LNCAP (cell line): ENCODE measurements around the gene DENND1C.

ENCODE experiments used
- CTCF ChIP-seq: fragments of 450-650 bp; IDR thresholded peaks from 2 replicates; pipeline ENCODE4 v1.5.1; 2017; ENCODE audit warnings: mild to moderate bottlenecking

Gene DENND1C

GRCh38 chr19:6440905-6441304 is 40.7 kb downstream of the DENND1C start:
- TF ChIP-seq CTCF = no peak

DNA sequence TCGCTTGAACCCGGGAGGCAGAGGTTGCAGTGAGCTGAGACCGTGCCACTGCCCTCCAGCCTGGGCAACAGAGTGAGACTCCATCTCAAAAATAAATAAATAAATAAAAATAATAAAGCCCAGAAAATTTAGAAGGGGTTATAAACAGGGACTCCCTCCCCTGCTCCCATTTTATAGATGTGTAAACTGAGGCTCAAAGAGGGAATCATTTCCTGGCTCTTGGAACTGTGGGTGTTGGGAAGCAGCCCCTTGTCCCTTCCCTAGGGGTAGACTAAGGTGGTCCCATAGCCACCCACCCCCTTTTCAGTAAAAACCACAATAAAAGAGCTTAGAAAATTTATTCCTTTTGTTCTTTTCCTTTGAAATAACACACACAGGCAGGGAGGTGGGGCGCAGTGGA is 41.8 kb downstream of the DENND1C start:
- no peak for TF ChIP-seq CTCF

DNA sequence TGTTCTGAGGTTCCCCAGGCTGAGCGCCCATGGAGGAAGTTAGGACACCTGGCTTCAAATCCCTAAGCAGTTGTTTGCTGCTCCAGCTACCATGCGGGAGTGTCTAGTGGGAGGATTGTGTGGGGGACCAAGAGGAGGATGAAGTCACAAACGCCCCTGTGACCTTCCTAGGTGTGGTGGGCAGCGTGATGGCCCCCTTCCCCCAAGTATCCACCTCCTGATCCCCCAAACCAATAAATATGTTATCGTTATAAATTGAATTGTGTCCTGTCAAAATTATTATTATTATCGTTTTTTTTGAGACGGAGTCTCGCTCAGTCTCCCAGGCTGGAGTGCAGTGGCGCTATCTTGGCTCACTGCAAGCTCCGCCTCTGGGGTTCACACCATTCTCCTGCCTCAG is 47.9 kb downstream of the DENND1C start, which contains the start of gene SLC25A41:
Gene SLC25A41, minus strand, starts transcription at position 101 of the 400 bp plus-strand sequence. Its CDS starts 70 bp downstream, at position 31.
- no peak for TF ChIP-seq CTCF

GRCh38 chr19:6433165-6433564 is 48.4 kb downstream of the DENND1C start:
- no peak for TF ChIP-seq CTCF

DNA sequence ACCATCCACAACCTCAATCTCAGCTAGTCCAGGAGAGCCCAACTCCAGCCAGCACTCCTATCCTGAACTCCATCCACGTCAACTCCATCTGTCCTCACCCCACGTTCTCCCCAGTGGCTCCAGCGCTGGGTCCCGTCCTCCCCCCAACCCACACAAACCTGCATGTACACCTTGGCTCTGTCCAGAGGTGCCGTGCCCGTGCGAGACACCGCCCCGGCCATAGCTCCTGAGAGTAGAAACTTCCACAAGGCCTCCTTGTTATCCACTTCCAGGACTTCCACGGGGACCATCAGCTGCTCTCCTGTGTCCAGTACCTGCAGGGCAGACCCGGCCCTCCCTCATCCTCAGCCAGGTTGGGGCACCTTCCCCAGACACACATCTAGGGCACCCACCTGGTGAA is 49.7 kb downstream of the DENND1C start:
- TF ChIP-seq CTCF = no peak

GRCh38 chr19:6429419-6430221 is 52.0 kb downstream of the DENND1C start:
- no peak for TF ChIP-seq CTCF

DNA sequence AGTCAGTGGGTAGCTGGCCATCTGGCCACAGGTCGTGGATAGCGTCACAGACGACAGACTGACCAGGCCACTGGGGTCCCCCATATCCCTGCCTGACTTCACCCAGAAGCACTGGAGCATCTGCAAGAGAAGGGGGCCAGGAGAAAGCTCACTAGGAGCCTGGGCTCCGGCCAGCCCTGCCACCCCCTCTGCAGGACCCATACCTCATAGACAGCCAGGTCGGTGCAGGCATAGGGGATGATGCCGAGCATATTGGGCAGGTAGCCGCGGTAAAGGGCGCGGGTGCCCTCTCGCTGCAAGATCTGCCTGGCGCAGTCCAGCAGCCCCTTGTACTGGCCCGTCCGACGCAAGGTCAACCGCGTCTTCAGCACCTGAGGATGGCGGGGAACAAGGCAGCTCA is 54.5 kb downstream of the DENND1C start:
- no peak for TF ChIP-seq CTCF
